Mammary epithelial cell (primary cell): Measurements from ENCODE around the gene NR1I2.

Experiments used
- CTCF ChIP-seq, 2 donors: IDR thresholded peaks in 1 of 2; conservative IDR thresholded peaks in 1 of 2; 2 replicates each; pipeline ENCODE4 v1.5.1; 2011 to 2012; ENCODE audit warnings: inconsistent platforms in 2 of 2, low read length in 2 of 2, mild to moderate bottlenecking in 2 of 2, control low read depth in 1 of 2, low read depth in 1 of 2; ENCODE audit not compliant: insufficient read depth in 1 of 2; ENCODE audit errors: extremely low read depth in 1 of 2
- EZH2 ChIP-seq: IDR thresholded peaks from 2 replicates; pipeline ENCODE4 v1.6.1; 2012; ENCODE audit warnings: low read length, inconsistent platforms, borderline replicate concordance

DNA sequence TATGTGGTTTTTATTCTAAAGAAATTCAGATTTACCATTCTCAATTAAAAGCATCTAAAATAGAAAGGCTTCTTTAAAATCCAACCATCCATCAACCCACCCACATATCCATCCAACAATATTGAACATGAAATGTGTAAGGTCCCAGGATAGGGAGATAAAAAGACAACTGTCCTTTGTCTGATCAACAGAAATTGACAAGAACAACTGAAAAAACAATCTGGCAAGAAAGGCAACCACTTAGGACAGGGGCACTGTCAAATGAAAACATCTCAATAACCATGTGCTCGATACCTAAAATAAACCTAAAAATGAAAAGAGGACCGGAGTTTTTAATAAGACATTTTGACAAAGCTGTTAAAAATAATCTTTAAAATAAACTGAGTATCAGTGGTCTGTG, 67.2 kb downstream of the NR1I2 start:
- TF ChIP-seq CTCF (conservative IDR thresholded peaks at IDR 0.05 in 1 of 2, IDR thresholded peaks at IDR 0.05 in 1 of 2; ENCODE audit: extremely low read depth in 1 of 2, insufficient read depth in 1 of 2, low read depth in 1 of 2, low read length in 2 of 2) (no peak), EZH2 (no peak)
